Stimulated activated effector memory CD8-positive, alpha-beta T cell treated with anti-CD3 and anti-CD28 coated beads, Interleukin-12 subunit alpha, Interleukin-12 subunit beta, amount 100 ng/mL, for 72 hours (primary cell): ENCODE results near the gene UBASH3B.
"Not testable (repeated sequence)": the region's sequence is repeated elsewhere in the genome, so short reads cannot be mapped to it uniquely, and the experiment has no call there.

Experiments
- ATAC-seq: fragments of 150-1000 bp; cut with Tn5 transposase; 2 replicates; pipeline ENCODE4 v1.10.0; 2021
- DNase-seq, 2 donors: peaks; one replicate each; pipeline ENCODE4 v3.0.0; 2021 to 2022; ENCODE audit warnings: low spot score in 2 of 2
- H3K27ac Mint-ChIP-seq: one replicate; pipeline ENCODE4 v1.8.0; 2022; ENCODE audit warnings: mild to moderate bottlenecking, mixed read lengths
- H3K36me3 Mint-ChIP-seq: one replicate; pipeline ENCODE4 v1.8.0; 2022; ENCODE audit warnings: mild to moderate bottlenecking, mixed read lengths
- H3K4me1 Mint-ChIP-seq: one replicate; pipeline ENCODE4 v1.8.0; 2022; ENCODE audit warnings: mixed read lengths
- H3K4me3 Mint-ChIP-seq: one replicate; pipeline ENCODE4 v1.8.0; 2022; ENCODE audit warnings: mild to moderate bottlenecking, mixed read lengths
- H3K9me3 Mint-ChIP-seq: one replicate; pipeline ENCODE4 v1.8.0; 2022; ENCODE audit warnings: mixed read lengths

Gene UBASH3B

GRCh38 chr11:122655527-122656072 is at the start of gene UBASH3B:
Gene UBASH3B (plus strand): TSS chr11:122655722. CDS start chr11:122656050, 328 bp downstream.
- Mint-ChIP-seq H3K27ac (peak within 1 kb of the TSS; percentile 86), H3K4me3 (peak within 1 kb of the TSS; percentile 89), H3K36me3 (no peaks in the 10 kb centered on the region), H3K4me1 (peaks cover 32% of the 10 kb centered on the region), H3K9me3 (no peaks in the 10 kb centered on the region)
- DNase-seq (peak; percentile 34 to 82), ATAC-seq (peak; percentile 81)

- H3K36me3 Mint-ChIP-seq, H3K27ac Mint-ChIP-seq, ATAC-seq, H3K4me3 Mint-ChIP-seq, H3K4me1 Mint-ChIP-seq, H3K9me3 Mint-ChIP-seq, DNase-seq: not testable (repeated sequence)
These were observed 48.4 kb upstream of the UBASH3B start for GRCh38 chr11:122607162-122607561.

GRCh38 chr11:122612123-122612824 is 43.2 kb upstream of the UBASH3B start:
- Mint-ChIP-seq H3K36me3 (no peaks in the 10 kb centered on the region), H3K4me3 (no peak overlapping the region), H3K4me1 (peaks cover 4% of the 10 kb centered on the region), H3K27ac (no peak overlapping the region), H3K9me3 (no peaks in the 10 kb centered on the region)
- ATAC-seq (no peak), DNase-seq (no peak)

- H3K27ac Mint-ChIP-seq: no peak overlapping the region
- H3K4me3 Mint-ChIP-seq: no peak overlapping the region
- peaks cover 4% of the 10 kb centered on the region for H3K4me1 Mint-ChIP-seq
- no peaks in the 10 kb centered on the region for H3K36me3 Mint-ChIP-seq
- DNase-seq (no peak), ATAC-seq (no peak)
- no peaks in the 10 kb centered on the region for H3K9me3 Mint-ChIP-seq
These were observed 38.8 kb upstream of the UBASH3B start for GRCh38 chr11:122616718-122617117.

GRCh38 chr11:122617297-122617696 is 38.2 kb upstream of the UBASH3B start:
- no peak overlapping the region for H3K27ac Mint-ChIP-seq

GRCh38 chr11:122617926-122618325 is 37.6 kb upstream of the UBASH3B start:
- no peak for DNase-seq
- H3K4me1 Mint-ChIP-seq: peaks cover 4% of the 10 kb centered on the region
- no peak overlapping the region for H3K27ac Mint-ChIP-seq
- no peak overlapping the region for H3K4me3 Mint-ChIP-seq
- peak; percentile 31 for ATAC-seq
- no peaks in the 10 kb centered on the region for H3K9me3 Mint-ChIP-seq
- no peaks in the 10 kb centered on the region for H3K36me3 Mint-ChIP-seq

More at GRCh38 chr11:122617297-122617696, 38.2 kb upstream of the UBASH3B start:
- DNase-seq: no peak
- peak; percentile 44 for ATAC-seq
- Mint-ChIP-seq H3K36me3 (no peaks in the 10 kb centered on the region), H3K9me3 (no peaks in the 10 kb centered on the region), H3K4me3 (no peak overlapping the region), H3K4me1 (peaks cover 4% of the 10 kb centered on the region)

GRCh38 chr11:122618927-122619326 is 36.6 kb upstream of the UBASH3B start:
- Mint-ChIP-seq H3K9me3 (no peaks in the 10 kb centered on the region), H3K4me3 (no peak overlapping the region), H3K27ac (no peak overlapping the region), H3K4me1 (peaks cover 4% of the 10 kb centered on the region), H3K36me3 (no peaks in the 10 kb centered on the region)
- DNase-seq: no peak
- ATAC-seq: no peak

- H3K9me3 Mint-ChIP-seq: no peaks in the 10 kb centered on the region
- no peak overlapping the region for H3K27ac Mint-ChIP-seq
- no peaks in the 10 kb centered on the region for H3K36me3 Mint-ChIP-seq
- DNase-seq (no peak), ATAC-seq (no peak)
- H3K4me3 Mint-ChIP-seq: no peak overlapping the region
- H3K4me1 Mint-ChIP-seq: peaks cover 4% of the 10 kb centered on the region
These were observed 35.8 kb upstream of the UBASH3B start for GRCh38 chr11:122619757-122620156.

GRCh38 chr11:122625501-122625900 is 30.0 kb upstream of the UBASH3B start:
- DNase-seq, H3K9me3 Mint-ChIP-seq, H3K4me3 Mint-ChIP-seq, ATAC-seq, H3K36me3 Mint-ChIP-seq, H3K27ac Mint-ChIP-seq, H3K4me1 Mint-ChIP-seq: not testable (repeated sequence)

GRCh38 chr11:122625976-122626665 is 29.4 kb upstream of the UBASH3B start:
- Mint-ChIP-seq H3K9me3 (no peaks in the 10 kb centered on the region), H3K36me3 (no peaks in the 10 kb centered on the region), H3K4me1 (no peaks in the 10 kb centered on the region), H3K4me3 (no peak overlapping the region), H3K27ac (no peak overlapping the region)
- no peak for ATAC-seq
- no peak for DNase-seq

- no peak for DNase-seq
- Mint-ChIP-seq H3K4me1 (no peaks in the 10 kb centered on the region), H3K9me3 (no peaks in the 10 kb centered on the region), H3K4me3 (no peak overlapping the region), H3K36me3 (no peaks in the 10 kb centered on the region), H3K27ac (no peak overlapping the region)
- ATAC-seq: no peak
These were observed 27.8 kb upstream of the UBASH3B start for GRCh38 chr11:122627745-122628144.

- Mint-ChIP-seq H3K36me3 (no peaks in the 10 kb centered on the region), H3K4me1 (no peaks in the 10 kb centered on the region), H3K9me3 (no peaks in the 10 kb centered on the region), H3K27ac (no peak overlapping the region), H3K4me3 (no peak overlapping the region)
- ATAC-seq: peak; percentile 76
- DNase-seq: peak; percentile 39 to 81
These were observed 26.5 kb upstream of the UBASH3B start for GRCh38 chr11:122628810-122629555.

- Mint-ChIP-seq H3K9me3 (no peaks in the 10 kb centered on the region), H3K4me3 (no peak overlapping the region), H3K27ac (peak overlapping the region; percentile 45), H3K36me3 (no peaks in the 10 kb centered on the region), H3K4me1 (peaks cover under 1% of the 10 kb centered on the region)
- ATAC-seq: no peak
- no peak for DNase-seq
These were observed 23.2 kb upstream of the UBASH3B start for GRCh38 chr11:122632181-122632824.

- Mint-ChIP-seq H3K4me3 (no peak overlapping the region), H3K27ac (no peak overlapping the region), H3K9me3 (no peaks in the 10 kb centered on the region), H3K4me1 (peaks cover 6% of the 10 kb centered on the region), H3K36me3 (no peaks in the 10 kb centered on the region)
- DNase-seq: no peak
- no peak for ATAC-seq
These were observed 22.2 kb upstream of the UBASH3B start for GRCh38 chr11:122633219-122633829.
